GM21515 (cell line): ENCODE results near the gene TBCE.
A peak's percentile ranks its signal among the peaks of the same experiment; 100 is the strongest.

Experiments used
- ATAC-seq: cut with Tn5 transposase; IDR thresholded peaks from one replicate; pipeline ENCODE4 v1.9.1; 2021; ENCODE audit not compliant: unreplicated experiment

TBCE gene

GRCh38 chr1:235367000-235367908 is at the start of gene TBCE:
TSS of gene TBCE (plus strand) at chr1:235367427. CDS start at chr1:235380050, 12,623 bp downstream.
- peak; percentile 100 for ATAC-seq

- no peak for ATAC-seq
These were observed 48.0 kb upstream of the TBCE start for GRCh38 chr1:235319255-235319654.

GRCh38 chr1:235320521-235321179 is 46.6 kb upstream of the TBCE start:
- no peak for ATAC-seq

GRCh38 chr1:235324296-235324695 is 42.9 kb upstream of the TBCE start:
- ATAC-seq: no peak

GRCh38 chr1:235325139-235325538 is 42.1 kb upstream of the TBCE start:
- no peak for ATAC-seq

GRCh38 chr1:235325854-235326253 is 41.4 kb upstream of the TBCE start:
- ATAC-seq: no peak

- ATAC-seq: no peak
These were observed 40.3 kb upstream of the TBCE start for GRCh38 chr1:235326719-235327558.

- ATAC-seq: peak; percentile 8
These were observed 39.5 kb upstream of the TBCE start, which contains the start of gene ARID4B for GRCh38 chr1:235327559-235328270. TSS of gene ARID4B (minus strand) at chr1:235328179. CDS start at chr1:235326919, 1,260 bp downstream.

- ATAC-seq: peak; percentile 70
These were observed 38.7 kb upstream of the TBCE start, which contains the start of gene GGPS1 for GRCh38 chr1:235328271-235329138. TSS of gene GGPS1 (plus strand) at chr1:235328570. CDS start at chr1:235335265, 6,695 bp downstream.

- ATAC-seq: peak; percentile 34
These were observed 37.9 kb upstream of the TBCE start for GRCh38 chr1:235329139-235329902.

- ATAC-seq: no peak
These were observed 36.3 kb upstream of the TBCE start for GRCh38 chr1:235330918-235331285.

- ATAC-seq: no peak
These were observed 35.8 kb upstream of the TBCE start for GRCh38 chr1:235331401-235331800.

GRCh38 chr1:235336903-235337302 is 30.3 kb upstream of the TBCE start:
- ATAC-seq: no peak

- no peak for ATAC-seq
These were observed 27.5 kb upstream of the TBCE start for GRCh38 chr1:235339746-235340145.

- ATAC-seq: no peak
These were observed 25.9 kb upstream of the TBCE start for GRCh38 chr1:235341334-235341733.

GRCh38 chr1:235342039-235342438 is 25.2 kb upstream of the TBCE start:
- no peak for ATAC-seq

GRCh38 chr1:235342471-235342870 is 24.8 kb upstream of the TBCE start:
- ATAC-seq: no peak

- no peak for ATAC-seq
These were observed 23.5 kb upstream of the TBCE start for GRCh38 chr1:235343726-235344125.

- ATAC-seq: no peak
These were observed 15.8 kb upstream of the TBCE start for GRCh38 chr1:235351441-235351840.
